Colonic mucosa (tissue), 4 donors: ENCODE results near the gene CNTN4. TPM values are rescaled to one million over a fixed set of nuclear protein-coding genes. Genes with fewer than 3 reads are reported as not detected.

Experiments used
- DNase-seq: peaks from one replicate; pipeline ENCODE4 v3.0.0-alpha.2; 2020
- H3K27ac ChIP-seq: fragments of 200-600 bp; one replicate; pipeline ENCODE4 v1.8.0; 2021
- H3K27me3 ChIP-seq: fragments of 200-600 bp; one replicate; pipeline ENCODE4 v1.8.0; 2021
- H3K36me3 ChIP-seq: fragments of 200-600 bp; one replicate; pipeline ENCODE4 v1.8.0; 2021
- H3K4me1 ChIP-seq: fragments of 200-600 bp; one replicate; pipeline ENCODE4 v1.8.0; 2021; ENCODE audit warnings: mild to moderate bottlenecking
- H3K4me3 ChIP-seq: fragments of 200-600 bp; one replicate; pipeline ENCODE4 v1.8.0; 2021
- H3K9ac ChIP-seq, 2 donors: one replicate each; pipeline ENCODE4 v1.7.0; 2013; ENCODE audit warnings: control low read depth in 2 of 2, low read depth in 2 of 2, low read length in 2 of 2
- H3K9me3 ChIP-seq: fragments of 200-600 bp; one replicate; pipeline ENCODE4 v1.8.0; 2021
- CTCF ChIP-seq: fragments of 200-600 bp; IDR thresholded peaks from one replicate; pipeline ENCODE4 v1.8.0; 2022; ENCODE audit warnings: antibody characterized with exemption, mild to moderate bottlenecking
- intact Hi-C: fragments of 100-400 bp; cut with DNase I; formaldehyde crosslinking; loops from one replicate; pipeline ENCODE4 v1.14.1; 2022
- total RNA-seq, 2 donors: library from RNA; stranded (reverse); fragmentation: NEBNext Ultra II Directional in 1 of 2; extraction: Animal tissue kit (Norgen Biotek cat#: 25700) in 1 of 2; gene quantifications; one replicate each; pipeline ENCODE4 v1.2.1, GENCODE V29; 2021
- donor health status: healthy.
- donor health status: DM: no; HTN: no; CAD: no.
- donor health status: DM: no; HTN: no; CAD: no.

Gene CNTN4
- total RNA-seq, 2 donors from 2014 or later, result 8.2 to 19.1 TPM

GRCh38 chr3:2851361-2851760 lies 752.7 kb downstream of the CNTN4 start:
- Histone ChIP-seq H3K36me3 (no peaks in the 10 kb centered on the region), H3K9me3 (no peaks in the 10 kb centered on the region), H3K27ac (no peak overlapping the region), H3K4me1 (no peaks in the 10 kb centered on the region), H3K4me3 (no peak overlapping the region), H3K9ac (no peak overlapping the region), H3K27me3 (no peaks in the 10 kb centered on the region)
- no peak for TF ChIP-seq CTCF
- intact Hi-C loops, result no loop called here
- no peak for DNase-seq

- intact Hi-C loops, result no loop called here
- no peaks in the 10 kb centered on the region for H3K36me3 ChIP-seq
- no peak for TF ChIP-seq CTCF
- no peak for DNase-seq
- H3K9me3 ChIP-seq, result no peaks in the 10 kb centered on the region
- no peak overlapping the region for H3K4me3 ChIP-seq
- no peak overlapping the region for H3K9ac ChIP-seq
- no peak overlapping the region for H3K27ac ChIP-seq
- H3K4me1 ChIP-seq, result no peaks in the 10 kb centered on the region
- no peaks in the 10 kb centered on the region for H3K27me3 ChIP-seq
Observed at GRCh38 chr3:2851835-2852234, 753.2 kb downstream of the CNTN4 start.

GRCh38 chr3:2853651-2854050 lies 755.0 kb downstream of the CNTN4 start:
- no peaks in the 10 kb centered on the region for H3K9me3 ChIP-seq
- H3K4me1 ChIP-seq, result no peaks in the 10 kb centered on the region
- no peak overlapping the region for H3K9ac ChIP-seq
- H3K27me3 ChIP-seq, result no peaks in the 10 kb centered on the region
- no peaks in the 10 kb centered on the region for H3K36me3 ChIP-seq
- TF ChIP-seq CTCF, result no peak
- no peak for DNase-seq
- H3K4me3 ChIP-seq, result no peak overlapping the region
- intact Hi-C loops, result no loop called here
- no peak overlapping the region for H3K27ac ChIP-seq

- no peak for DNase-seq
- Histone ChIP-seq H3K36me3 (no peaks in the 10 kb centered on the region), H3K9me3 (no peaks in the 10 kb centered on the region), H3K27ac (no peak overlapping the region), H3K4me1 (no peaks in the 10 kb centered on the region), H3K9ac (no peak overlapping the region), H3K27me3 (no peaks in the 10 kb centered on the region), H3K4me3 (no peak overlapping the region)
- intact Hi-C loops, result no loop called here
- TF ChIP-seq CTCF, result no peak
Observed at GRCh38 chr3:2856138-2857133, 757.8 kb downstream of the CNTN4 start.

GRCh38 chr3:2860626-2861025 lies 762.0 kb downstream of the CNTN4 start:
- Histone ChIP-seq H3K9ac (no peak overlapping the region), H3K36me3 (no peaks in the 10 kb centered on the region), H3K27ac (no peak overlapping the region), H3K4me1 (no peaks in the 10 kb centered on the region), H3K9me3 (no peaks in the 10 kb centered on the region), H3K4me3 (no peak overlapping the region), H3K27me3 (no peaks in the 10 kb centered on the region)
- DNase-seq, result no peak
- intact Hi-C loops, result no loop called here
- TF ChIP-seq CTCF, result no peak
